ENCODE measurements around the gene RNF149.
A peak's percentile ranks its signal among the peaks of the same experiment; 100 is the strongest.
"Not testable (repeated sequence)": the region's sequence is repeated elsewhere in the genome, so short reads cannot be mapped to it uniquely, and the experiment has no call there.

RNF149 gene, protein sequence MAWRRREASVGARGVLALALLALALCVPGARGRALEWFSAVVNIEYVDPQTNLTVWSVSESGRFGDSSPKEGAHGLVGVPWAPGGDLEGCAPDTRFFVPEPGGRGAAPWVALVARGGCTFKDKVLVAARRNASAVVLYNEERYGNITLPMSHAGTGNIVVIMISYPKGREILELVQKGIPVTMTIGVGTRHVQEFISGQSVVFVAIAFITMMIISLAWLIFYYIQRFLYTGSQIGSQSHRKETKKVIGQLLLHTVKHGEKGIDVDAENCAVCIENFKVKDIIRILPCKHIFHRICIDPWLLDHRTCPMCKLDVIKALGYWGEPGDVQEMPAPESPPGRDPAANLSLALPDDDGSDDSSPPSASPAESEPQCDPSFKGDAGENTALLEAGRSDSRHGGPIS

DNA sequence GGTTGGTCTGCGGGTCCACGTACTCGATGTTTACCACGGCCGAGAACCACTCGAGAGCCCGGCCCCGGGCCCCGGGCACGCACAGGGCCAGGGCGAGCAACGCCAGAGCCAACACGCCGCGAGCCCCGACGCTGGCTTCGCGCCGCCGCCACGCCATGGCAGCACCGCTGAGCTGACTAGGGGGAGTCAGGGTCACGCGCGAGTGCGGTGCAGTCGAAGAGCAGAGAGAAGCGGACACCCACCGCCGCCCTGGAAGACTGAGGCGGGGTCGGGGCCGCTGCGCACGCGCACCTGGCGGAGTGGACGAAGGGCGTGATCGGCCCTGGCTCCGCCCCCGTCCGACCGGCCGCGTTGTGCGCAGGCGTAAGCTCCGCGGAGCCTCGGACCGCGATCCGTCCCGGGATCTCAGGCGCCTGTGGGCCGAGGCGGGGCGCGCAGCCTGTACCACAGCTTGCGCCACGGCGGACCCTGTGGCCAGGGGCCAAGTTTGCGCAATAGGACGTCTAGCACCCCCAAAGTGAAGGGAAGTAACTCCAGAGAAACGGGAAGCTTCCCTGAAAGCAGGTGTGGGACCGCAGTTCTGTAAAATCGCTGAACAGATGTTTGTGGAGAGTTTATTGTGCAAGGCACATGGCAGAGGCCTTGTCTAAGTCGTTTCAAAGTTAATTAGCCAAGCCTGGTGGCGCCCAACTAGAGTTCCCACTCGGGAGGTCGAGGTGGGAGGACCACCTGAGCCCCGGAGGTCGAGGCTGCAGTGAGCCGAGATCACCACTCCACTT lies at the start of gene RNF149:
Gene RNF149, minus strand, starts transcription at position 270 of the 779 bp plus-strand sequence. Its CDS starts 113 bp downstream, at position 157.
- peak; percentile 97 for DNase-seq

DNA sequence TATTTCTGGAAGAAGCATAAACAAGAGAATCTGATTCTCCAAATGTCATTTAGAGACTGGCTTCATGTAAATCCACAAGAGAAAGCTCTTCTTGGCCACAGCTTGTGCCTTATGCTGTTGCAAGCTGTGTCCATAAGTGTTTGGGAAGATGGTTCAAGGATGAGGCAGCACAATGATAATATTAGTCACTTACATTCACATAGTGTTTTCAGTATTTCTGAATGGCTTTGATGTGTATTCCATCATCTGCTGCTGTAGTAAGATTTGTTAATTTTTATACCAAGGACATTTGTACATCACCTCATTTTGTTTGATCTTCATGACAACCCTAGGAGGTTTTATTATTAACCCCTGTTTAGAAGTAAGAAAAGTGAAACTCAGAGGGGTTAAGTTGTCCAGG lies 48.9 kb upstream of the RNF149 start:
- no peak for DNase-seq

DNA sequence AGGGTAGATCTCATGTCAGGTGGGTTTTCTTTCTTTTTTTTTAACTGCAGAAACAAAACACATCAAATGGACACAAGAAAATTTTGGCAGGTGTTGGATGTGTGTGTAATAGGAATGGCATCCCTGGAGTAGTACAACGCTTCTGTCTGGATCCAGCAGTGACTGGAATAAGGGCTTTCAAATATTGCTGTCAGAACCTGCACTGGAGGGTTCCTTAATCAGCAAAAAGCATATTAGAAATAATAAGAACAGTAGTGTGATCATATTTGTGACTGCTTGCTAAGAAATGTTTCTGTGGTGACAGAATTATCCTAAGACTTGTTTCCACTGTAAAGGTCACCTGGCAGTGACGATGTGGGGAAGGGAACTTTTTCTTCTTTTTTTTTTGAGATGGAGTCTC lies 48.0 kb upstream of the RNF149 start:
- no peak for DNase-seq

DNA sequence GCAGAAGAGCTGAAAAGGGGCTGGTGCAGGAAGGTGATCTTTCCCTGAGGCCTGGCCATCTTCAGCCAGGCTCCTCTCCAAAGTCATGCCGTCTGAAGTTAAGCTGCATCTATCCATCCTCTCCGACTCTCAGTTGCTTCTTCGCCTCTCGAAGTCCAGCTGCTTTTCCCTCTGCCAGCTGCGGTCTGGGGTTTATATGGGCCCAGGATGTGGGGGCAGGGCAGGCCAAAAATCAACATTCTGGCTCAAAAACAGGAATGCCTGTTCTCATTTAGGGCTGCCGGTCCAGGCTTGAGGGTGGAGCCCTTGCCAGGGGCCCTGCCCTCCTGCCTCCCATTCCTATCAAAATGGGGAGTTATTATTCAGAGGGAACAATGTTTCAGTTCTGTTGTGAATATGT lies 47.6 kb upstream of the RNF149 start:
- DNase-seq: no peak

DNA sequence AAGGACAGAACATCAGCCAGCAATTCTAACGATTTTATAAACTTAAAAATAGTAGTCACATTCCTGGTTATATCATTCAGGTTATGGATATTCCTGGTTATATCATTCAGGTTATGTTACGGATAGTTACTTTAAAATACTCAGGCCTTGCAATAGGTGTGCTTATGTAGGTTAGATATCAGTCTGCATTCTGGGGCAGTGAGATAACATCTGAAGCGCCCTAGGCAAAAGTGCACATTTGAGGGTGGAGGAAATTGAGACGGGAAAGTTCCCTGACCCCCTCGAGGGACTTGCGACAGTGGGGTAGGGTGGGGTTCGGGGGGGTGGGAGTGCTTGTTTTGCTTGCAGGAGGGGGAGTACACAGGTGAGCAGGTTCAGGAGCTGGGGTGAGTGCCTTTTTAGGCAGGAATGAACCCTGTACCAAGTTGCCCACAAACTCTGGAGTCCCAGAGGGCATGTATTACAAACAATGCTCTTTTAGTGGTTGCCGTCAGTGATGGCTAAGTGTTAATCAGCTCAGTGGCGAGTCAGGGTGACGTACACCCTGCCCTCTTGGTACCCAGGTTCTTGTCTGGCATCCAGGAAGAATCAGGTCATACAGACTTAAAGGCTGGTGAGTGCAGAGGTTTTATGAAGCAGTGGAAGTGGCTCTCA lies 47.0 kb upstream of the RNF149 start:
- no peak for DNase-seq

DNA sequence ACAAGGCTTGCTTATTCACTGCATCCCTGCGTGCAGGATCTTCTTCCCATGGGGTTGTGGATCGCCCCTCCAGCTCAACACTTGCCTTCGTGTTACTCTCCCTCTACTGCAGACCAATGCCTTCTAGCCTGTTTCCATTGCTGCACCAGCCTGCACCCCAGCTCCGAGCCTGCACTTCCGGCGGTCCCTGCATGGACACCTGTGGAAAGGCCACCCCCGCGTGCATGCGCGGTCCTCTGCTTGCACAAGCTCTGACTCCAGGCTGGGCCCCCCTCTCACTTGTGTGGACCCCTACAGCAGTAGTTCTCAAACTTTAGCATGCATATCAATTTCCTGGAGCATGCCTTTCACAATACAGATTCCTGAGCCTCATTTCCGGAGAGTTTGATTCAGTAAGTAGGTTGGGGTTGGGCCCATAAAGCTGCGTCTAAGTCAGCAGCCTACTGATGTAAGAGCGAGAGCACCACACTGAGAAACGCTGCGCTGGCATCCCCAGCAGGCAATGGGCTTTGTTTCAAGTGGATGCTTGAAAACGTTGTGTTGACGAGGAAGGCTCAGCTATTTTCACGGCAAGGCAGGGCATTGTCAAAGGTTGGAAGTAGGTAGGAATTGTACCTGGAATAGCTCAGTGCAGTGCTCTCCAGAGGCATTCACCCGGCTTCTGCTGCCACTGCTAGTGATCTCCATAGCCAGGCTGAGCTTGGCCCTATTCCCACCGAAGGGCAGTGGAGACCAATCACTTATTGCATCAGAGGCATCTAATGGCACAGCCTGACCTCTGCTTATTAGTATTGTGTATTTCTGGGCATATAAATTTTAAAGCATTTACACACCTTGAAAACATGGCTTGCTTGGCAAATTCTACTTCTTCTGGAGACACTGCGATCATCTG lies 46.2 kb upstream of the RNF149 start:
- DNase-seq: no peak

DNA sequence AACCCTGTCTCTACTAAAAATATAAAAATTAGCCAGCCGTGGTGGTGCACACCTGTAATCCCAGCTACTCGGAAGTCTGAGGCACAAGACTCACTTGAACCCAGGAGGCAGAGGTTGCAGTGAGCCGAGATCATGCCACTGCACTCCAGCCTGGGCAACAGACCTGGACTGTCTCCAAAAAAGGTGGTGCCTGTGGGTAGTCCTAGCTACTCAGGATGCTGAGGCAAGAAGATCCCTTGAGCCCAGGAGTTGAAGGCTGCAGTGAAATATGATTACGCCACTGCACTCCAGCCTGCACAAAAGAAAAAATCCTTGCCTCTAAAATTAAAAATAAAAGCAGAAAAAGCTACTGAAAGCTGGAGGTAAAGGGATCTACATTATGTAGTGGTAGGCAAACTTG lies 44.1 kb upstream of the RNF149 start:
- DNase-seq: not testable (repeated sequence)

DNA sequence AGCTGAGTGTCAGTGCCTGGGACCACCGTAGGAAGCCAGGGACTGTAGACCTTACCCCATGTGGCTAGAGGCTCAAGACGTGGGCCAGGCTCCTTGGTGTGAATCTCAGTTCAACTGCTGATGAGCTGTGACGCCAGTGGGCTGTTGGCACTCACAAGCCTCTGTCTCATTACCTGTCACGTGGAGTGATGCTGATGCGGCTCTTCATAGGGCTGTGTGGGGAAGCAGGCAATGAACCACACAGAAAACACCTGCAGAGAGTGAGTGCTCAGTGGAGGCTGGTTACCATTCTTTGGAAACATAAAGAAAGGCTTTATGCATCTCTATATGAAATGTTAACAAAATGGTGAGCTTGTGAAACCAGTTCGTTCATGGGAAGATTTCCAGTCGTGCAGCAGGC lies 42.7 kb upstream of the RNF149 start:
- DNase-seq: no peak

DNA sequence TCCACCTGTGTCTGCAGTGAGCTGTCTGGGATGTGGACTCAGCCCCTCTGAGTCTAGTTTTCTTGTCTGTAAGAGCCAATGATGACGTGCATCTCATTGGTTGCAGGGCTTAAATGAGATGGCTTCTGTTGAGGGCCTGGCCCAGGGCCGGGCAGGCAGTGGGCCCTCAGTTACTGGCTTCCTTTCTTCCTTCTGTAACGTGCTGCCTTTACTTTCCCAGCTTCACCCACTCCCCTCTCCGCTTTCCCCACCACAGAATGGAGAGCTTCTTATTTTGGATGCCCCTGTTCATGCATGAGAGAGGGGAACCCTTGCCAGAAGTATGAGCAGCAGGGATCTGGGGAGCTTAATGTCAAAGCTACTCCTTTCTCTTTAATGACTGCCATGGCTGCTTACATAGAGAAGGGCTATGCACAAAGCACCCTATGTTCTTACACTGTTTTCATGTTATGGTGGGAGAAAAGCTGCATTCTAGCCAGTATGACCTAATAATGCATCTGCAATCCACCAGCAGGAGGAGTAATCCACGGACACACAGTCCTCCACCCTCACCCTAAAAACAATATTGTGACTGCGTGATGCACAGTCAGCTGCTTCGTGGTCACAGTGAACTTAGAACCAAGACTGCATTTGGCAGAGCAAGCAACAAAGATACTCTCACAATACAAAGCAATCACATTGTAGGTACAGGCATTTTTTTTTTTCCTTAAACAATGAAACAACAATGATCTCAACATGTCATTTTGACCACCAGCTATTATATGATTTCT lies 41.6 kb upstream of the RNF149 start:
- DNase-seq: no peak

DNA sequence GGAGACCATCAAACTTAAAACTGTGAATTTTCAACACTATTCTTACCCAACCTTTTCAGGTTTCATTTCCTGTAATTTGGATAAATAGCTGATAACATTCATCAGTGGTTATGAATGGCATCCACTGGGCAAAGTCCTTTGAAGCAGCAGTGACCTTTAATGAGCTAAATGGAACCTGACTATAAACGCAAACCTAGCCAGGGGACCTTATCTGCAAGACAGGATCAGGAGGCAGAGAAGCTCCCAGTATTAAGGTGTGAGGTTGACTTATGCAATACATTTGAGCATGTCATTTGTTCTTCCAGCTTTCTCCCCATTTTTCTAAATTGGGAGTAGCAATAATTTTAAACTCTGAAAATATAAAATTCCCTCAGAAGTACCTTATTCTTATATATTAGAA lies 40.4 kb upstream of the RNF149 start:
- DNase-seq: no peak

DNA sequence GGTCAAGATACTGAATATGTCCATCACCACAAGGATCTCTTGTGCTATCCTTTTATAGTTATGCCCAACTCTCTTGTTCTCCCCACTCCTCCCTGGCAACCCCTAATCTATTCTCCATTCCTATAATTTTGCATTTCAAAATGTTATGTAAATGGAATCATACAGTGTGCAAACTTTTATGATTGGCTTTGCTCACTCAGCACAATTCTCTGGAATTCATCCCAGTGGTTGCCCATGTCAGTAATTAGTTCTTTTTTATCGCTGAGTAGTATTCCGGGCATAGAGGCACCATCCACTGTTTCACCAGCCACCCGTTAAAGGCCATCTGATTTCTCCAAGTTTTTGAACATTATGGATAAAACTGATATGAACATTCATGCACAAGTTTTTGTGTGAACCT lies 38.4 kb upstream of the RNF149 start:
- no peak for DNase-seq

DNA sequence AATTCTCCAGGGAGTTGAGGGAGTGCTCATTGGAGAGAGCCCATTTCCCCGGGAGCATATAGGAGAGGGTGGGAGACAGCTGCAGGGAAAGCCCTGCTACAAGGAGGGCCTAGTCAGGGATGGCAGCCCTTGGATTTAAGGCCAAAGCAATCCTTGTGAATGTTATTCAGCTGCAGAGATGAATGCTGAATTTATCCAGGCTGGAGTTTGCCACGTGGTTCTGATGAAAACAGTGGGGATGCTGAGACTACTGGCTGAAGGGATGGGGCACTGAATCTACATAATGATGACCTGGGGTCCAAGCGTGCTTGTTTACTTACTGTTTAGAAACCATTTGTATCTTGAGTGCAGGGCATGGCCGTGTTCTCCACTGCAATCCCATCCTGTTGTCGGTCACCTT lies 35.6 kb upstream of the RNF149 start:
- DNase-seq: no peak

DNA sequence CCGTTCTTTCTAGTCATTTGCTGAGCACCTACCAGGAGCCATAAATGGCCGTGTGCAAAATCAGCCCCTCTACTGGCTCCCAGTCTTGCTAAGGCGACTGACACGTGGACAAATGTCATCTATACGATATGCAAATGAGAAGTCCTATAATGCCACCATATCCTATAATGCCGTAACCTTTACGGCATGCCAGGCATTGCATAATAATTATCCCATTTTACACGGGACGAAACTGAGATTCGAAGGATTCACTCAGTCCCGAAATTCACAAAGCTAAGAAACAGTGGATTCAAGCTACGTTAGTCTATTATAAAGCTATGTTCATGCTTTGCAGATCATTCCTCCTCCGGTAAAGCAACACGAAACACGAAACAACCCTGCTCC lies 34.1 kb upstream of the RNF149 start:
- no peak for DNase-seq

DNA sequence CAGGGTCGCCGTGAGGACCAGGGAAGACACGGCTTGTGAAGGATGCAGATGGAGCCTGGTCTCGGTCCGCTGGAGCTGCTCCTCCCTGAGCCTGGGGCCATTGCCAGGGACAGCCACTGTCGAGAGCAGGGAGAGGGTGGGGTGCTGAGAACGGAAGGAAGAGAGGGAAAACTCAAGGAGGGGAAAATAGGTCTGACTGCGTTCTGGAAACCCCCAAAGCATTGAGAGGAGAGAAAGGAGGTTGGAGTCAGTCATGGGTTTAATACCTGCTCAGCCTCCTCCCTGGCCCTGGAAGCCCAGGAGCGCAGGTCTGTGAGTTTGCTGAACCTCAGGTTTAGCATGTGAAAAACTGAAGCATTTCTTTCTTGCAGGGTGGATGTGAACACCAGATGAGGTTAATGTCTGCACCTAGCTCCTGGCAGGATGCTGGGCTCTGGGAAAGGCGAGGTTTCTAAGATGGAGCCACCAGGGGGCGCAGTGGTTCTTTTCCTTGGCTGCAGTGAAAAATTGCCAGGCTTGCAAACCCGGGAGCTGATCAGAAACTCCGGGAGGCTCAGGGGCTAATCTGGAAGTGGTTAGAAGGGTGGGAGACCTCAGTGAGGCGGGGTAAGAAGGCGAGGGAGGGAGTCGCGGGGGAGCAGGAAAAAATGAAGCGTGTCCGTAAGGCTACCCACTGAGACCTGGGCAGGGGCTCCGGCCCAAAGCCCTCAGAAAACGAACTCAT lies 33.6 kb upstream of the RNF149 start:
- DNase-seq: peak; percentile 90

DNA sequence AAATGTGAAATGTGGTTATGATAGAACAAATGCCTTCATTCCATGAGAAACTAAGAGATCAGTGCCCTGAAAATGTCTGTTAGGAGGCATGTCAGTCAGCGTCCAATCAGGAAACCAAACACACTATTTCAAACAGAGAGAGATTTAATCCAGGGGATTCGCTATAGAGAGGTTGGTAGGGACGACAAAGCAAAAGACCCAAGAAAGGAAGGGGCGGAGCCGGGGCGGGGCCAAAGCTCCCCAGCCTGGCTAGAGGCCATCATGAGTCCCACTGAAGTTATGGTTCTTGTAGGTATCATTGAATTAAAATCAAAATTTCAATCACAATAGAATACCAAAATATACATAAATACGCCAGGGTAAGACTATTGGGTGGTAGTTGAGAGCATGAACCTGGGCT lies 32.9 kb upstream of the RNF149 start:
- DNase-seq: peak; percentile 77

DNA sequence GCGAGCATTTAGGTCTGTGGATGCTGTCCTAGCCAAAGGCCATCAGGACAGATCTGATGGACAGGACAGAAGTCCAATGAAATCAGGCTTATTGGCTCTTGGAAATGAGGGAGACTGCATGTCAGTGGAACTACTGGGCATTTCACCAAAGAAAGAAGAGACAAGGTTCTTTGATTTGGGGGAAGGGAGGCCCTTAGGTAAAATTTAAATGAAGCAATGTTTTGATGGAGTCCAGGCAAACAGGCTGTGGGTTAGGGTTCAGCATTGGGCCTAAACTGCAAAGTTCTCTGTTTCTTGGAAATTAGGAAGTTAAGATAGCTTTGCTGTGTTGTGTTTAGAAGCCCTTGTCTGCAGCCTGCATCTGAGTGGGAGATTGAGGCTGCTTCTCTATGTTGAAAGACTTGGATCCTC lies 31.6 kb upstream of the RNF149 start:
- no peak for DNase-seq

DNA sequence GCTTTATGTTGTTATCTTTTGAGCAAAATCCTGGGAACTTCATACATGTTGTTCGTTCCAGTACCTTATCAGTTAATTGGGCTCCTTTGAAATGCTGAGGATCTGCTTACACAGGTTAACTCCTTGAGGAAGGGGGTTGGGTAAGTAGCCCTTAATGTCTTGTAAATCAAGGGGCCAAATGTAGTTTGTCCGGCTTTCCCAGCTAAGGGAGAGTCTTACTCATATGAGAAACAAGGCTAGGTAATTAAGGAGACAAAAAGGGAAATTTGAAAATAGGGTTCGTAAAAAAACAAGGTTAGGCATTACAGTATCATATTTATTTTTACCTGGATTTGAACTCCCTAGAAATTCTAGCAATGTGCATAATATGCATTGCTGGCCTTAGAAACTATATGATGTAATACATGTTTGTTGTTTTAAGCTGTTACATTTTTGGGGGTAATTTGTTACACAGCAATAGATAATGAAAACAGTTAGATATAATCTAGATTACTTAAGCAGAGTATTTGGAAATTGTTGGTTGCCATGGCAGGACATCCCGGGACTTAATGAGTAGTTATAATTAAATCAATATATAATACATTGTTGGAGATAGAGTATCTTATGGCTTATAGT lies 30.9 kb upstream of the RNF149 start:
- DNase-seq: no peak

DNA sequence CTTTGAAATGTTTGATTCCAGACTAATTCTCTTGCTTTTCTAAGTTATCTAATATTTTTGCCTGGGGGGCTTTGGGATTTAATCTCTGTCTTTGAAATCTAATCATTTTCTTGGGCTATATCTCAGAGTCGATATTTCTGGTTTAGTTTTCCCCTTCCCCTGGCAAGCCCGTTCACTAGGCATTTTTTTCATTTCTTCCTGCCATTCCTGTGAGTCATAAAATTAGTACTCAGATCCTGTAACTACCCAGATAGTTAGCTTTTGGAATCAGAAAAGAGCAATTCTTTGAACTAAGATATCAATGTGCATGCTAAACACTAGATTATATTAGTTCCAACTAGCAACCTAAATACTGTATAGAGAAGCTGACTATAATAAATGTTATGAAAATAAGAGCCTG lies 29.4 kb upstream of the RNF149 start:
- DNase-seq: no peak

DNA sequence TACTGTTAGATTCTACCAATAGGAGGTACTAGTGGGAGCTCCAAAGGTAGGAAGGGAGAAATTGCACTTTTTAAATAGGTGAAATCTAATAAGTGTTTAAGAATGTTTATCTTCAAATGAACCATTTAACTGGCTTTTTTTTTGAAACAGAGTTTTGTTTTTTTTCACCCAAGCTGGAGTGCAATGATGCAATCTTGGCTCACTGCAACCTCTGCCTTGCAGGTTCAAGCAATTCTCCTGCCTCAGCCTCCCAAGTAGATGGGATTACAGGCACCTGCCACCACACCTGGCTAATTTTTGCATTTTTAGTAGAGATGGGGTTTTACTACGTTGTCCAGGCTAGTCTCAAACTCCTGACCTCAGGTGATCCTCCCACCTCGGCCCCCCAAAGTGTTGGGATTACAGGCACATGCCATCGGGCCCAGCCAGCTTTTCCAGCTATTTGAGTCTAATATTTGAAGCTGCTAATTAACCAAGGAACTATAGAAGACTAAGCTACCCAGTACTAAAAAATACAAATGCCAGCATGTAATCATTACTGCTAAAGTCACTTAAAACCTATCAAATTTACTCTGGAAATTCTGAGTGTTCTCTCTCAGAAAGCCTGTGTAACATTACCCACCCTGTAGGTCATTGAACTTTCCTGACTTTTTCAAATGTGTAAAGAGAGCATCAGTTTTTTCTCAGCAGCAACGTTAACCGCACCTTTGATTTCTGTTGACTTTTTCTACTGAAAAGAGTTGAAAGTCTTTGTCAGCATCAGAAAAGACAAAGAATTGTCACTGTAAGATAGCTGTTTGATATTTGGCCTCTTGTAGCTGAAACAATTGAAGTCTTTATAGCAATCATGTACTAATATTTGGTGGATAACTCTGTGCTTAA lies 24.6 kb upstream of the RNF149 start:
- DNase-seq: no peak

DNA sequence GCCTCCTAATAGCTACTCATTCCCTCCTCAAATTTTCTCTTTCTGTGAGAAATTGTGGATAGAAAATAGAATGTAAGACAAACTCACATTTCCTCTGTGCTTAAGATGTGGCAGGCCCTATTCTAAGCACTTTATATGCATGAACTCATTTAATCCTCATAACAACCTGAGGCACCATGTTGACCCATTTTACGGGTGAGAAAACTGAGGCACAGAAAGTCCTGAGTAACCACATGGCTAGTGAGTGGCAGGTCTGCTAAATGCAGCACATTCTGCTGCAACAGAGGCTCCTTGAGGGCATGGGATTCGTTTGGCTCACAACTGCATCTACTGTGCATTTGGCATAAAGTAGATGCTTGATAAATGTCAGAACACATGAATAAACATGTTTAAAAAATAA lies 22.7 kb upstream of the RNF149 start:
- no peak for DNase-seq

Data from activated effector memory CD4-positive, alpha-beta T cell treated with anti-CD3 and anti-CD28 coated beads, Interleukin-2, amount 50 U/mL, for 16 hours (primary cell).